H9 (cell line): ENCODE data around the gene PRKCD. TPM values are rescaled to one million over a fixed set of nuclear protein-coding genes. Genes with fewer than 3 reads are reported as not detected.

Source experiments
- DNase-seq: peaks from one replicate; pipeline ENCODE4 v3.0.0-alpha.2; 2017
- H2AFZ ChIP-seq: one replicate; pipeline ENCODE4 v1.6.1; 2013; ENCODE audit warnings: mild to moderate bottlenecking, low read length, control low read depth, moderate library complexity
- H2AK5ac ChIP-seq: 2 replicates; pipeline ENCODE4 v1.6.1; 2013; ENCODE audit warnings: low read length, control low read depth, mixed read lengths; ENCODE audit not compliant: insufficient read length
- H2BK120ac ChIP-seq: one replicate; pipeline ENCODE4 v1.6.1; 2013; ENCODE audit warnings: low read depth, mild to moderate bottlenecking, low read length, control low read depth, inconsistent platforms; ENCODE audit not compliant: poor library complexity, severe bottlenecking
- H2BK12ac ChIP-seq: 2 replicates; pipeline ENCODE4 v1.6.1; 2013; ENCODE audit warnings: low read length, control low read depth, mixed read lengths, low read depth; ENCODE audit not compliant: insufficient read length
- H2BK15ac ChIP-seq: 2 replicates; pipeline ENCODE4 v1.6.1; 2013; ENCODE audit warnings: low read depth, low read length, control low read depth
- H2BK20ac ChIP-seq: one replicate; pipeline ENCODE4 v1.6.1; 2013; ENCODE audit warnings: low read depth, mild to moderate bottlenecking, low read length, control low read depth, inconsistent platforms; ENCODE audit not compliant: poor library complexity, severe bottlenecking
- H2BK5ac ChIP-seq: 2 replicates; pipeline ENCODE4 v1.6.1; 2013; ENCODE audit warnings: low read length, control low read depth, mixed read lengths; ENCODE audit not compliant: insufficient read length
- H3K14ac ChIP-seq: 2 replicates; pipeline ENCODE4 v1.6.1; 2013; ENCODE audit warnings: low read length, control low read depth; ENCODE audit not compliant: insufficient read depth
- H3K18ac ChIP-seq: 2 replicates; pipeline ENCODE4 v1.6.1; 2013; ENCODE audit warnings: low read depth, mild to moderate bottlenecking, mixed read lengths, low read length, control low read depth; ENCODE audit not compliant: insufficient read length
- H3K23ac ChIP-seq: 2 replicates; pipeline ENCODE4 v1.6.1; 2013; ENCODE audit warnings: low read length, control low read depth, mixed read lengths, low read depth; ENCODE audit not compliant: insufficient read length
- H3K23me2 ChIP-seq: 2 replicates; pipeline ENCODE4 v1.6.1; 2013; ENCODE audit warnings: low read depth, mild to moderate bottlenecking, mixed read lengths, low read length, control low read depth; ENCODE audit not compliant: insufficient read length, poor library complexity, severe bottlenecking
- H3K27ac ChIP-seq: 2 replicates; pipeline ENCODE4 v1.5.1; 2013; ENCODE audit warnings: low read length, control low read depth, mixed read lengths, low read depth; ENCODE audit not compliant: insufficient read length
- H3K27me3 ChIP-seq: 2 replicates; pipeline ENCODE4 v1.6.1; 2013; ENCODE audit warnings: low read length, control low read depth, inconsistent platforms; ENCODE audit not compliant: insufficient read depth
- H3K4ac ChIP-seq: 2 replicates; pipeline ENCODE4 v1.6.1; 2013; ENCODE audit warnings: low read depth, mild to moderate bottlenecking, control low read depth, inconsistent platforms, low read length, moderate library complexity
- H3K4me1 ChIP-seq: 2 replicates; pipeline ENCODE4 v1.6.1; 2013; ENCODE audit warnings: low read length, control low read depth, inconsistent platforms; ENCODE audit not compliant: insufficient read depth
- H3K4me2 ChIP-seq: 2 replicates; pipeline ENCODE4 v1.6.1; 2013; ENCODE audit warnings: low read length, control low read depth, mixed read lengths; ENCODE audit not compliant: insufficient read length, insufficient read depth
- H3K56ac ChIP-seq: 2 replicates; pipeline ENCODE4 v1.6.1; 2013; ENCODE audit warnings: low read depth, mild to moderate bottlenecking, mixed read lengths, low read length, control low read depth; ENCODE audit not compliant: insufficient read length
- H3K79me1 ChIP-seq: 2 replicates; pipeline ENCODE4 v1.6.1; 2013; ENCODE audit warnings: low read depth, mild to moderate bottlenecking, moderate library complexity, low read length, control low read depth, inconsistent platforms; ENCODE audit not compliant: insufficient read depth, poor library complexity, severe bottlenecking
- H3K79me2 ChIP-seq: 2 replicates; pipeline ENCODE4 v1.6.1; 2013; ENCODE audit warnings: low read length, control low read depth, inconsistent platforms; ENCODE audit not compliant: insufficient read depth
- H3K9ac ChIP-seq: 2 replicates; pipeline ENCODE4 v1.6.1; 2013; ENCODE audit warnings: low read length, control low read depth, mixed read lengths; ENCODE audit not compliant: insufficient read length; ENCODE audit errors: extremely low read depth
- H3K9me3 ChIP-seq: one replicate; pipeline ENCODE4 v1.6.1; 2013; ENCODE audit warnings: low read depth, low read length, inconsistent platforms; ENCODE audit not compliant: control insufficient read depth
- H3T11ph ChIP-seq: one replicate; pipeline ENCODE4 v1.6.1; 2013; ENCODE audit warnings: mild to moderate bottlenecking, low read length, control low read depth, inconsistent platforms
- H4K20me1 ChIP-seq: one replicate; pipeline ENCODE4 v1.6.1; 2013; ENCODE audit not compliant: control insufficient read depth, insufficient read length, insufficient read depth
- H4K5ac ChIP-seq: 2 replicates; pipeline ENCODE4 v1.6.1; 2013; ENCODE audit warnings: low read depth, mild to moderate bottlenecking, mixed read lengths, low read length, control low read depth; ENCODE audit not compliant: insufficient read length
- H4K8ac ChIP-seq: replicated peaks from 2 replicates; pipeline ENCODE4 v1.6.1; 2013; ENCODE audit warnings: low read length, control low read depth, mixed read lengths, low read depth; ENCODE audit not compliant: insufficient read length
- H4K91ac ChIP-seq: 2 replicates; pipeline ENCODE4 v1.6.1; 2013; ENCODE audit warnings: low read depth, mild to moderate bottlenecking, moderate library complexity, mixed read lengths, low read length, control low read depth; ENCODE audit not compliant: insufficient read length
- H3K27ac Mint-ChIP-seq, 3 experiments: 2 replicates in 2 of 3; 3 replicates in 1 of 3; pipeline ENCODE4 v1.8.0; 2020 to 2021; ENCODE audit warnings: mixed read lengths in 3 of 3, mild to moderate bottlenecking in 1 of 3, moderate library complexity in 1 of 3
- H3K27me3 Mint-ChIP-seq: 2 replicates; pipeline ENCODE4 v1.8.0; 2021; ENCODE audit warnings: low read depth, mild to moderate bottlenecking, moderate library complexity, mixed read lengths
- H3K36me3 Mint-ChIP-seq, 3 experiments: 2 replicates in 2 of 3; 3 replicates in 1 of 3; pipeline ENCODE4 v1.8.0; 2020 to 2021; ENCODE audit warnings: low read depth in 3 of 3, mixed read lengths in 3 of 3; ENCODE audit not compliant: insufficient read depth in 1 of 3
- H3K4me1 Mint-ChIP-seq, 2 experiments: 2 replicates each; pipeline ENCODE4 v1.8.0; 2020; ENCODE audit warnings: mixed read lengths in 2 of 2
- H3K4me3 Mint-ChIP-seq, 2 experiments: 2 replicates in 1 of 2; 3 replicates in 1 of 2; pipeline ENCODE4 v1.8.0; 2020 to 2021; ENCODE audit warnings: mild to moderate bottlenecking in 2 of 2, mixed read lengths in 2 of 2, moderate library complexity in 1 of 2
- H3K9me3 Mint-ChIP-seq, 2 experiments: 2 replicates in 1 of 2; 3 replicates in 1 of 2; pipeline ENCODE4 v1.8.0; 2020; ENCODE audit warnings: mild to moderate bottlenecking in 2 of 2, mixed read lengths in 2 of 2, moderate library complexity in 1 of 2
- WGBS: extraction: QIAGEN DNeasy Blood & Tissue Kit; methylation state at CpG from one replicate; pipeline ENCODE4 v1.1.7; 2013; ENCODE audit warnings: missing lambda C conversion rate, low lambda C conversion rate, mixed read lengths; ENCODE audit not compliant: insufficient read length; ENCODE audit errors: extremely low coverage; 5-methylcytosine and 5-hydroxymethylcytosine counted together
- total RNA-seq: library from RNA; stranded (reverse); gene quantifications from 2 replicates; pipeline ENCODE4 v1.2.1, GENCODE V29; 2021
- TF ChIP-seq, protein P1 (sequence below): fragments of 200-600 bp; sonication (generic); conservative IDR thresholded peaks from 3 replicates; pipeline ENCODE4 v1.8.0; 2021; ENCODE audit warnings: antibody characterized with exemption, mild to moderate bottlenecking

The PRKCD gene
- total RNA-seq, 1 experiment from 2014 or later = 23.7 TPM

DNA sequence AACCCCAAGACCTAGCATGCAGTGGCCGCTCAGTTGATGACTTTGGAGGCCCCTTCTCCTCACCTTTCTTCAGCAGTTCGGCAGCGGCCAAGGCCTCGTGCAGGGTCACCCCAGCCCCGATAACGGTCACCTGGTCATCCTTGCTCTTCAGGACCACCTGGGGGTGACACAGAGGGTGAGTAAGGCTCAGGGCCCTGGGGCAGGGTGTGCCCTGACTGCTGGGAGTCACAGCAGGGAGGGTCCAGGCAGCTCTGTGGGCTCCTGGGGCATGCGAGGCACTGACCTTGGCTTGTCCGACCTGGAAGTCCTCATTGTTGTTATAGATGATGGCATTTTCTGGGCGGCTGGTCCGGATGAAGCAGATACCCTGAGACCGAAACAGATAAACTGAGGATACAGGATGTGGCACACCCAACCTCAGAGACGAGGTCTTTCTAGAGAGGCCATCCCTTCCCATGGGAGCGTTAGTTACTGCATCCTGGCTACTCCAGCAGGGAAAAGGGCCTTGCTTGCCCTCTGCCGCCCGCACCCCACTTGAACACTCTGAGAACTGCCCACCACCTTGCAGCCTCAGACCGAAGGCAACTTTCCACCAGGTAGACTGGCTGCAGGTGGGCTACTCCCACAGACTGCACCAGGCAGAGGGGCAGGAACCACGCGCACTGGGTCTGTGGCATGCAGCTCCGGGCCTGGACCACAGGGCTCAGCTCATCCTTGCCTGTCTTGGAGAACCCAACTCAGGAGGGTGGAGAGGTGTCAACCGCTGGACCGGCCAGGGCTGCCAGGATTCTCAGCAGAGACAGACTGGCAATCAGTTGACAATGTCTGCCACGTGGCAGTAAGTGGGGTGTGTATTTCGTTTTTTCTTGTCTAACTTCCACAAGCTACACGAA, 67.2 kb downstream of the PRKCD start:
- H2AK5ac ChIP-seq = no peak overlapping the region
- H3K79me2 ChIP-seq = no peaks in the 10 kb centered on the region
- no peak overlapping the region for H3K4me3 Mint-ChIP-seq
- no peak overlapping the region for H2BK120ac ChIP-seq
- no peak for DNase-seq
- H4K20me1 ChIP-seq = peaks cover 2% of the 10 kb centered on the region
- no peaks in the 10 kb centered on the region for H3K4me1 ChIP-seq
- WGBS = no CpG with 5 or more reads among the region's 24 CpGs
- H3K18ac ChIP-seq = no peak overlapping the region
- H2BK20ac ChIP-seq = no peak overlapping the region
- H3T11ph ChIP-seq = no peak overlapping the region
- no peak overlapping the region for H3K23ac ChIP-seq
- no peak overlapping the region for H4K8ac ChIP-seq
- H2AFZ ChIP-seq = no peak overlapping the region
- no peak overlapping the region for H4K91ac ChIP-seq
- no peak overlapping the region for H3K9ac ChIP-seq
- H3K4me1 Mint-ChIP-seq = no peaks in the 10 kb centered on the region
- H3K4ac ChIP-seq = no peak overlapping the region
- H3K27ac ChIP-seq = no peak overlapping the region
- H3K9me3 Mint-ChIP-seq = no peaks in the 10 kb centered on the region
- no peaks in the 10 kb centered on the region; the same call in 1 of the 2 replicates for H3K27me3 Mint-ChIP-seq
- no peaks in the 10 kb centered on the region for H3K23me2 ChIP-seq
- peaks cover 78 to 96% (median 90%) of the 10 kb centered on the region in 3 experiments for H3K36me3 Mint-ChIP-seq
- TF ChIP-seq, protein P1, sequence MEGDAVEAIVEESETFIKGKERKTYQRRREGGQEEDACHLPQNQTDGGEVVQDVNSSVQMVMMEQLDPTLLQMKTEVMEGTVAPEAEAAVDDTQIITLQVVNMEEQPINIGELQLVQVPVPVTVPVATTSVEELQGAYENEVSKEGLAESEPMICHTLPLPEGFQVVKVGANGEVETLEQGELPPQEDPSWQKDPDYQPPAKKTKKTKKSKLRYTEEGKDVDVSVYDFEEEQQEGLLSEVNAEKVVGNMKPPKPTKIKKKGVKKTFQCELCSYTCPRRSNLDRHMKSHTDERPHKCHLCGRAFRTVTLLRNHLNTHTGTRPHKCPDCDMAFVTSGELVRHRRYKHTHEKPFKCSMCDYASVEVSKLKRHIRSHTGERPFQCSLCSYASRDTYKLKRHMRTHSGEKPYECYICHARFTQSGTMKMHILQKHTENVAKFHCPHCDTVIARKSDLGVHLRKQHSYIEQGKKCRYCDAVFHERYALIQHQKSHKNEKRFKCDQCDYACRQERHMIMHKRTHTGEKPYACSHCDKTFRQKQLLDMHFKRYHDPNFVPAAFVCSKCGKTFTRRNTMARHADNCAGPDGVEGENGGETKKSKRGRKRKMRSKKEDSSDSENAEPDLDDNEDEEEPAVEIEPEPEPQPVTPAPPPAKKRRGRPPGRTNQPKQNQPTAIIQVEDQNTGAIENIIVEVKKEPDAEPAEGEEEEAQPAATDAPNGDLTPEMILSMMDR = no peak
- H4K5ac ChIP-seq = no peak overlapping the region
- no peak overlapping the region for H3K4me2 ChIP-seq
- H2BK5ac ChIP-seq = no peak overlapping the region
- no peak overlapping the region for H2BK12ac ChIP-seq
- H3K9me3 ChIP-seq = no peaks in the 10 kb centered on the region
- no peak overlapping the region for H3K14ac ChIP-seq
- H3K79me1 ChIP-seq = no peaks in the 10 kb centered on the region
- H3K56ac ChIP-seq = no peak overlapping the region
- no peaks in the 10 kb centered on the region for H3K27me3 ChIP-seq
- no peak overlapping the region for H2BK15ac ChIP-seq
- H3K27ac Mint-ChIP-seq = no peak overlapping the region
